Loucy (cell line): Measurements from ENCODE around the gene KRTAP19-7.

Experiments
- H2AFZ ChIP-seq: fragments of 200-600 bp; sonication (generic); 2 replicates; pipeline ENCODE4 v1.6.0; 2016; ENCODE audit warnings: antibody characterized with exemption, mild to moderate bottlenecking, low read length, moderate library complexity
- H3F3A ChIP-seq: fragments of 200-600 bp; 2 replicates; pipeline ENCODE4 v1.6.0; 2016; ENCODE audit warnings: antibody characterized with exemption, low read depth, mild to moderate bottlenecking
- H3K27me3 ChIP-seq: fragments of 200-600 bp; sonication (generic); 2 replicates; pipeline ENCODE4 v1.6.1; 2014; ENCODE audit warnings: low read length, mild to moderate bottlenecking; ENCODE audit not compliant: insufficient read depth, poor library complexity, severe bottlenecking
- H3K36me3 ChIP-seq: fragments of 200-600 bp; sonication (generic); 2 replicates; pipeline ENCODE4 v1.6.1; 2016; ENCODE audit warnings: low read length; ENCODE audit not compliant: insufficient read depth
- H3K4me1 ChIP-seq: fragments of 200-600 bp; sonication (generic); 2 replicates; pipeline ENCODE4 v1.5.1; 2014; ENCODE audit warnings: low read length, mild to moderate bottlenecking; ENCODE audit not compliant: insufficient read depth, poor library complexity, severe bottlenecking
- H3K4me2 ChIP-seq: fragments of 200-600 bp; sonication (generic); 2 replicates; pipeline ENCODE4 v1.6.0; 2014; ENCODE audit warnings: antibody characterized with exemption, low read length, low read depth, mild to moderate bottlenecking; ENCODE audit not compliant: poor library complexity, severe bottlenecking
- H3K4me3 ChIP-seq: fragments of 200-600 bp; sonication (generic); 2 replicates; pipeline ENCODE4 v1.5.1; 2014; ENCODE audit warnings: low read length, mild to moderate bottlenecking, mixed read lengths; ENCODE audit not compliant: poor library complexity, severe bottlenecking
- H3K79me2 ChIP-seq: fragments of 200-600 bp; sonication (generic); 2 replicates; pipeline ENCODE4 v1.6.1; 2014; ENCODE audit warnings: low read length; ENCODE audit not compliant: insufficient read depth
- H3K9ac ChIP-seq: fragments of 200-600 bp; sonication (generic); 2 replicates; pipeline ENCODE4 v1.6.0; 2014; ENCODE audit warnings: mild to moderate bottlenecking, low read depth, low read length, moderate library complexity; ENCODE audit not compliant: poor library complexity, severe bottlenecking
- H3K9me2 ChIP-seq: fragments of 200-600 bp; sonication (generic); replicated peaks from 2 replicates; pipeline ENCODE4 v1.6.1; 2016; ENCODE audit warnings: low read depth, low read length, mixed read lengths
- H3K9me3 ChIP-seq: fragments of 200-600 bp; sonication (generic); 2 replicates; pipeline ENCODE4 v1.6.1; 2014; ENCODE audit warnings: mild to moderate bottlenecking, antibody characterized with exemption, low read length, low read depth; ENCODE audit not compliant: insufficient read depth
- H4K20me1 ChIP-seq: fragments of 200-600 bp; sonication (generic); 2 replicates; pipeline ENCODE4 v1.6.0; 2014; ENCODE audit warnings: antibody characterized with exemption, low read length, mild to moderate bottlenecking; ENCODE audit not compliant: insufficient read depth, poor library complexity, severe bottlenecking
- EZH2phosphoT487 ChIP-seq: fragments of 200-600 bp; IDR thresholded peaks from 2 replicates; pipeline ENCODE4 v1.6.1; 2018; ENCODE audit warnings: antibody characterized with exemption, mild to moderate bottlenecking, moderate library complexity, borderline replicate concordance
- TF ChIP-seq, protein P1 (sequence below): fragments of 200-600 bp; sonication (generic); conservative IDR thresholded peaks from 2 replicates; pipeline ENCODE4 v1.5.1; 2014; ENCODE audit warnings: mild to moderate bottlenecking, antibody characterized with exemption, low read length

The KRTAP19-7 gene

DNA sequence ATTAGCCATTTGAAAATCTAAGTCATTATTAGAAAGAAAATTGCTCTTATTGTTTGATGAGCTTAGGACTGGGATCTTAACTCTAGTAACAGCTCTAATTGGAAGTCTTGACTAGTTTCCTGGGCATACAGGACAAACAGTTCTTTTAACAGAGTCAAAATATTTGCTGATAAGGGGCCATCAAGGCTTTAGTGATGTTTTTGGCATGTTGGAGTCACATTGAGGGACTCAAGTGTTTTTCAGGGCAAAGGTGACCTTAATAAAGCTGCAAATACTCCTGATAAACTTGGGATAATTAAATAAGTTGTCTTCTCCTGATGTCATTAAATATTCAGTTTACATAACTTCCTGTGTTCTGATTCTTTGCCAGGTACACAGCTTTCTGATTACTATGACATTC lies 6.5 kb upstream of the KRTAP19-7 start:
- H3K36me3 ChIP-seq: no peaks in the 10 kb centered on the region
- no peaks in the 10 kb centered on the region for H3K9me3 ChIP-seq
- no peak overlapping the region for H3K4me3 ChIP-seq
- no peaks in the 10 kb centered on the region for H3F3A ChIP-seq
- no peak overlapping the region for H3K9ac ChIP-seq
- H3K9me2 ChIP-seq: no peaks in the 10 kb centered on the region
- H3K4me2 ChIP-seq: no peak overlapping the region
- H3K27me3 ChIP-seq: no peaks in the 10 kb centered on the region
- TF ChIP-seq, protein P1, sequence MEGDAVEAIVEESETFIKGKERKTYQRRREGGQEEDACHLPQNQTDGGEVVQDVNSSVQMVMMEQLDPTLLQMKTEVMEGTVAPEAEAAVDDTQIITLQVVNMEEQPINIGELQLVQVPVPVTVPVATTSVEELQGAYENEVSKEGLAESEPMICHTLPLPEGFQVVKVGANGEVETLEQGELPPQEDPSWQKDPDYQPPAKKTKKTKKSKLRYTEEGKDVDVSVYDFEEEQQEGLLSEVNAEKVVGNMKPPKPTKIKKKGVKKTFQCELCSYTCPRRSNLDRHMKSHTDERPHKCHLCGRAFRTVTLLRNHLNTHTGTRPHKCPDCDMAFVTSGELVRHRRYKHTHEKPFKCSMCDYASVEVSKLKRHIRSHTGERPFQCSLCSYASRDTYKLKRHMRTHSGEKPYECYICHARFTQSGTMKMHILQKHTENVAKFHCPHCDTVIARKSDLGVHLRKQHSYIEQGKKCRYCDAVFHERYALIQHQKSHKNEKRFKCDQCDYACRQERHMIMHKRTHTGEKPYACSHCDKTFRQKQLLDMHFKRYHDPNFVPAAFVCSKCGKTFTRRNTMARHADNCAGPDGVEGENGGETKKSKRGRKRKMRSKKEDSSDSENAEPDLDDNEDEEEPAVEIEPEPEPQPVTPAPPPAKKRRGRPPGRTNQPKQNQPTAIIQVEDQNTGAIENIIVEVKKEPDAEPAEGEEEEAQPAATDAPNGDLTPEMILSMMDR: no peak
- no peak for TF ChIP-seq EZH2phosphoT487
- no peak overlapping the region for H2AFZ ChIP-seq
- no peaks in the 10 kb centered on the region for H3K79me2 ChIP-seq
- no peaks in the 10 kb centered on the region for H4K20me1 ChIP-seq
- H3K4me1 ChIP-seq: no peaks in the 10 kb centered on the region

DNA sequence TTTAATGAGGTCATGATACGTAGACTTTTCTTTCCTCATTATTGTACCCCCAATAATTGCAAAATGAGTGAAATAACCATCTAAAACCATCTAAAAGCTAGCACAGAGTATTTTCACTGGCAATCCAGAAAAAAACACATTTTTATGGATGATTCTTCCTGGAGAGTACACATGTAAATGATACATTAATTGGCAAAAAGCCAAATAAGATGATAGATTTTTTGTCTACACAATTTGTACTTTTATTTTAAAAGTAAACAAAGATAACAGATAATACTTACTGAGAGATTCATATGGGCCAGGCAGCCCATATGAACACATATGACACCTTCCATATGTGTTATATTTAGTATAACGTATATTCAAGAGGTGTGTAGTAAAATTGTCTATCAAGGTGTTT lies 2.5 kb upstream of the KRTAP19-7 start:
- Histone ChIP-seq H3K27me3 (no peaks in the 10 kb centered on the region), H3K9me3 (no peaks in the 10 kb centered on the region), H3K4me2 (no peak overlapping the region), H2AFZ (no peak overlapping the region), H3F3A (no peaks in the 10 kb centered on the region), H3K36me3 (no peaks in the 10 kb centered on the region), H3K9me2 (no peaks in the 10 kb centered on the region), H3K4me3 (no peak overlapping the region), H3K4me1 (no peaks in the 10 kb centered on the region), H4K20me1 (no peaks in the 10 kb centered on the region), H3K9ac (no peak overlapping the region), H3K79me2 (no peaks in the 10 kb centered on the region)
- TF ChIP-seq EZH2phosphoT487: no peak
- TF ChIP-seq, protein P1: no peak

DNA sequence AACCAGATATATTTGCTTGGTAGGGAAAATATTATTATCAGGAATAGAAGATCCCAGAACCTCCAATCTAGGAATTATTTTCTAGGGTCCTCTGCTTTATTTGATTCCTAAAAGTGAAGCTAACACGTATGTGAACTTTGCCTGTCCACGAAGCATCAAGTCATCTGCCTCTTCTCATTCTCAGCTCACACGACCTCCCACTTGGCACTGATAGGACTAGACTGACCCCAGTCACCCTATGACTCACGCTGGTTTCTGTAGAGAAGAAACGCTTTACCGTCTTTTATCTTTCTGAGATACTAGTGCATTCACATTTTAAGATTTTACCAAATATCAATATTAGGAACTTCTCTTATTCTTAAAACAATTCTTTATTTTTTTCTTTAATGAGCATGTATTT lies 2.0 kb upstream of the KRTAP19-7 start:
- Histone ChIP-seq H2AFZ (no peak overlapping the region), H4K20me1 (no peaks in the 10 kb centered on the region), H3K9me2 (no peaks in the 10 kb centered on the region), H3K4me3 (no peak overlapping the region), H3K36me3 (no peaks in the 10 kb centered on the region), H3K4me1 (no peaks in the 10 kb centered on the region), H3K27me3 (no peaks in the 10 kb centered on the region), H3K9ac (no peak overlapping the region), H3F3A (no peaks in the 10 kb centered on the region), H3K79me2 (no peaks in the 10 kb centered on the region), H3K9me3 (no peaks in the 10 kb centered on the region), H3K4me2 (no peak overlapping the region)
- no peak for TF ChIP-seq EZH2phosphoT487
- TF ChIP-seq, protein P1: no peak
